Measurements from ENCODE around the gene MACC1.
"Not testable (repeated sequence)": the region's sequence is repeated elsewhere in the genome, so short reads cannot be mapped to it uniquely, and the experiment has no call there.

The MACC1 gene

DNA sequence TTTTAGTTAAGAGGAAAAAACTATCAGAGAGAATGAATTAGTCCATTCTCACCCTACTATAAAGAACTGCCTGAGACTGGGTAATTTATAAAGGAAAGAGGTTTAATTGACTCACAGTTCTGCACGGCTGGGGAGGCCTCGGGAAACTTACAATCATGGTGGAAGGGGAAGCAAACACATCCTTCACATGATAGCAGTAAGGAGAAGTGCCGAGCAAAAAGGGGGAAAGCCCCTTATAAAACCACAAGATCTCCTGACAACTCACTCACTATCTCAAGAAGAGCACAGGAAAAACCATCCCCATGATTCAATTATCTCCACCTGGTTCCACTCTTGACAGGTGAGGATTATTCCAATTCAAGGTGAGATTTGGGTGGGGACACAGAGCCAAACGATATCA is 29.3 kb downstream of the MACC1 start:
- H3K14ac ChIP-seq (ENCODE audit: low read length); H2BK12ac ChIP-seq (ENCODE audit: low read length); DNase-seq; H3K18ac ChIP-seq (ENCODE audit: low read length); H2BK120ac ChIP-seq (ENCODE audit: insufficient read depth, low read length, poor library complexity); H3K27me3 ChIP-seq (ENCODE audit: insufficient read depth, low read length); H4K91ac ChIP-seq (ENCODE audit: low read depth, low read length); H3K36me3 ChIP-seq (ENCODE audit: control insufficient read depth in 1 of 2, insufficient read depth in 2 of 2, low read length in 2 of 2); H3K23ac ChIP-seq (ENCODE audit: low read length); H4K8ac ChIP-seq (ENCODE audit: low read depth, low read length); H3K9me3 ChIP-seq (ENCODE audit: insufficient read depth, low read depth, low read length); H3K4me1 ChIP-seq (ENCODE audit: control insufficient read depth in 1 of 2, insufficient read depth in 2 of 2, low read length in 2 of 2); H3K27ac ChIP-seq (ENCODE audit: low read depth, low read length); H3K79me1 ChIP-seq (ENCODE audit: low read length); H3K4me3 ChIP-seq (ENCODE audit: low read depth, low read length); H2AK5ac ChIP-seq (ENCODE audit: low read length); H3K4me2 ChIP-seq (ENCODE audit: low read length); H2AFZ ChIP-seq (ENCODE audit: insufficient read depth, low read length, poor library complexity); H3K79me2 ChIP-seq (ENCODE audit: control insufficient read depth, insufficient read depth, low read length, poor library complexity); H2BK5ac ChIP-seq (ENCODE audit: low read depth, low read length, poor library complexity); H4K12ac ChIP-seq (ENCODE audit: low read depth, low read length); H3K9ac ChIP-seq (ENCODE audit: low read length); H3K4ac ChIP-seq (ENCODE audit: low read depth, low read length): not testable (repeated sequence)
- no CpG with 5 or more reads among the region's 4 CpGs for WGBS (ENCODE audit: extremely low coverage, insufficient coverage, insufficient read length)

DNA sequence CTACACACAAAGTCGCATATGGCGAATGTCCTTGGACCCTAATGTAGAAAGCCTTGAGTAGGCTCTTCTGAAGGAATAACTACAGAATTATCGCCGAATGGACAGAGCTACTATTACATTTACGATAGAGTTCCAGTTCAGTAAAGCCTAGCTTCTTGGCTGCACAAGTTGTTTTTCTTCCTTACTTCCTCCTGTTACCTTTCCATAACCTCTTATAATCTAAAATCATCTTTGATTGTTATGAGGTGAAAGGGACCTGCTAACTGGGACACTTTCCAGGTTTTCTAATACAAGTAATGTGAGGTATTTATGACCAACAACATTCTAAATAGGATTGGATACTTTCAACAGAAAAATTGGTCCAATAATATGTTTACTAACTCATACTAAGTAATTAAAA is 31.2 kb downstream of the MACC1 start:
- Histone ChIP-seq H4K8ac (ENCODE audit: low read depth, low read length) (no peak overlapping the region), H2BK5ac (ENCODE audit: low read depth, low read length, poor library complexity) (no peak overlapping the region), H3K27me3 (ENCODE audit: insufficient read depth, low read length) (no peaks in the 10 kb centered on the region), H3K4ac (ENCODE audit: low read depth, low read length) (no peak overlapping the region), H4K91ac (ENCODE audit: low read depth, low read length) (no peak overlapping the region), H3K4me1 (ENCODE audit: control insufficient read depth in 1 of 2, insufficient read depth in 2 of 2, low read length in 2 of 2) (no peaks in the 10 kb centered on the region), H3K9me3 (ENCODE audit: insufficient read depth, low read depth, low read length) (no peaks in the 10 kb centered on the region), H2BK12ac (ENCODE audit: low read length) (no peak overlapping the region), H2BK120ac (ENCODE audit: insufficient read depth, low read length, poor library complexity) (no peak overlapping the region), H2AK5ac (ENCODE audit: low read length) (no peak overlapping the region), H3K4me3 (ENCODE audit: low read depth, low read length) (no peak overlapping the region), H3K36me3 (ENCODE audit: control insufficient read depth in 1 of 2, insufficient read depth in 2 of 2, low read length in 2 of 2) (no peaks in the 10 kb centered on the region), H3K23ac (ENCODE audit: low read length) (no peak overlapping the region), H2AFZ (ENCODE audit: insufficient read depth, low read length, poor library complexity) (no peak overlapping the region), H3K79me2 (ENCODE audit: control insufficient read depth, insufficient read depth, low read length, poor library complexity) (no peaks in the 10 kb centered on the region), H3K14ac (ENCODE audit: low read length) (no peak overlapping the region), H4K12ac (ENCODE audit: low read depth, low read length) (no peak overlapping the region), H3K79me1 (ENCODE audit: low read length) (no peaks in the 10 kb centered on the region), H3K18ac (ENCODE audit: low read length) (no peak overlapping the region), H3K4me2 (ENCODE audit: low read length) (no peak overlapping the region), H3K27ac (ENCODE audit: low read depth, low read length) (no peak overlapping the region), H3K9ac (ENCODE audit: low read length) (no peak overlapping the region)
- WGBS (ENCODE audit: extremely low coverage, insufficient coverage, insufficient read length) = no CpG with 5 or more reads among the region's 5 CpGs
- DNase-seq = no peak

DNA sequence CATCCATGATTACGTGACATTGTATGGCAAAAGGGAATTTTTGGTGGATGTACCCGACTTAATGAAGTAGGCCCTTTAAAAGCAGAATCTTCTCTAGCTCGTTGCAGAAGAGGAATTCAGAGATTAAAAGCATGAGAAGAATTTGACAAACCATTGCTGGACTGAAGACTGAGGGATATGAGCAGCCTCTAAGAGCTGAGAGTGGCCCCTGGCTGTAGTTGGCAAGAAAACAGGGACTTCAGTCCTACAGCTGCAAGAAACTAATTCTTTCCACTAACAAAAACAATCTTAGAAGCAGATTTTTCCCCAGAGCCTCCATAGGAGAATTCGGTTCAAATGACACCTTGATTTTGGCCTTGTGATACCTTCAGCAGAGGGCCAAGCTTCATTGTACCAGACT is 34.1 kb downstream of the MACC1 start:
- no peak overlapping the region for H4K8ac ChIP-seq (ENCODE audit: low read depth, low read length)
- H2BK12ac ChIP-seq (ENCODE audit: low read length) = no peak overlapping the region
- H3K18ac ChIP-seq (ENCODE audit: low read length) = no peak overlapping the region
- H4K91ac ChIP-seq (ENCODE audit: low read depth, low read length) = no peak overlapping the region
- H2BK120ac ChIP-seq (ENCODE audit: insufficient read depth, low read length, poor library complexity) = no peak overlapping the region
- H3K36me3 ChIP-seq (ENCODE audit: control insufficient read depth in 1 of 2, insufficient read depth in 2 of 2, low read length in 2 of 2) = no peaks in the 10 kb centered on the region
- no peaks in the 10 kb centered on the region for H3K79me1 ChIP-seq (ENCODE audit: low read length)
- H2AFZ ChIP-seq (ENCODE audit: insufficient read depth, low read length, poor library complexity) = no peak overlapping the region
- H3K4ac ChIP-seq (ENCODE audit: low read depth, low read length) = no peak overlapping the region
- no peak overlapping the region for H2BK5ac ChIP-seq (ENCODE audit: low read depth, low read length, poor library complexity)
- no peak overlapping the region for H3K4me2 ChIP-seq (ENCODE audit: low read length)
- no peaks in the 10 kb centered on the region for H3K27me3 ChIP-seq (ENCODE audit: insufficient read depth, low read length)
- no peak overlapping the region for H3K27ac ChIP-seq (ENCODE audit: low read depth, low read length)
- no peak overlapping the region for H3K4me3 ChIP-seq (ENCODE audit: low read depth, low read length)
- no peak overlapping the region for H2AK5ac ChIP-seq (ENCODE audit: low read length)
- DNase-seq = peak in 1 of 2 donors; percentile 24
- H3K4me1 ChIP-seq (ENCODE audit: control insufficient read depth in 1 of 2, insufficient read depth in 2 of 2, low read length in 2 of 2) = no peaks in the 10 kb centered on the region
- no peak overlapping the region for H3K14ac ChIP-seq (ENCODE audit: low read length)
- H3K23ac ChIP-seq (ENCODE audit: low read length) = no peak overlapping the region
- no CpG with 5 or more reads among the region's 4 CpGs for WGBS (ENCODE audit: extremely low coverage, insufficient coverage, insufficient read length)
- H3K9me3 ChIP-seq (ENCODE audit: insufficient read depth, low read depth, low read length) = no peaks in the 10 kb centered on the region
- no peak overlapping the region for H3K9ac ChIP-seq (ENCODE audit: low read length)
- H4K12ac ChIP-seq (ENCODE audit: low read depth, low read length) = no peak overlapping the region
- no peaks in the 10 kb centered on the region for H3K79me2 ChIP-seq (ENCODE audit: control insufficient read depth, insufficient read depth, low read length, poor library complexity)

DNA sequence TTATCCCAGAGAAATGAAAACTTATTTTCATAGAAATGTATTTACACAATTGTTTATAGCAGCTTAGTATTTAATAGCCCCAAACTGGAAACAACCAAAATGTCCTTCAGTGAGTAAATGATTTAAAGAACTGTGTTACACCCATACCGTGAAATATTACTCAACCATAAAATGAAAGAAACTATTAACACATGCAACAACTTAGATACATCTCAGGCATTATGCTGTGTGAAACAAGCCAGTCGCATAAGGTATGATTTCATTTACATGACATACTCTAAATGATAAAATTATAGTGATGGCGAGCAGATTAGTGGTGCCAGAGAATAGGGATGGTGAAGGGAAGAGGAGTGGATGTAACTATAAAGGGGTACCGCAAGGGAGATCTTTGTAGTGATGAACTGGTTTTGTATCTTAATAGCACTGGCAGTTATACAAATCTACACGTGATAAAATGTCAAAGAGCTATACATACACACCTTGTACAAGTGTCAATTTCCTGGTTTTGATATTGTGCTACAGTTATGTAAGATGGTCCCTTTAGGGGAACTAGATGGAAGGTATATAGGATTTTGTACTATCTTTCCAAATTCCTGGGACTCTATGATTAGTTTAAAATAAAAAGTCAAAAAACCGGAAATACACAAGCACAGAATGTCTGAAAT is 40.5 kb downstream of the MACC1 start:
- H4K12ac ChIP-seq (ENCODE audit: low read depth, low read length) = no peak overlapping the region
- no peak overlapping the region for H2BK120ac ChIP-seq (ENCODE audit: insufficient read depth, low read length, poor library complexity)
- H3K18ac ChIP-seq (ENCODE audit: low read length) = no peak overlapping the region
- no peak overlapping the region for H3K27ac ChIP-seq (ENCODE audit: low read depth, low read length)
- H3K4ac ChIP-seq (ENCODE audit: low read depth, low read length) = no peak overlapping the region
- no peaks in the 10 kb centered on the region for H3K79me2 ChIP-seq (ENCODE audit: control insufficient read depth, insufficient read depth, low read length, poor library complexity)
- no peak overlapping the region for H3K23ac ChIP-seq (ENCODE audit: low read length)
- H4K8ac ChIP-seq (ENCODE audit: low read depth, low read length) = no peak overlapping the region
- no peak overlapping the region for H3K9ac ChIP-seq (ENCODE audit: low read length)
- H2BK5ac ChIP-seq (ENCODE audit: low read depth, low read length, poor library complexity) = no peak overlapping the region
- no peaks in the 10 kb centered on the region for H3K4me1 ChIP-seq (ENCODE audit: control insufficient read depth in 1 of 2, insufficient read depth in 2 of 2, low read length in 2 of 2)
- H2AK5ac ChIP-seq (ENCODE audit: low read length) = no peak overlapping the region
- no peaks in the 10 kb centered on the region for H3K9me3 ChIP-seq (ENCODE audit: insufficient read depth, low read depth, low read length)
- H3K79me1 ChIP-seq (ENCODE audit: low read length) = no peaks in the 10 kb centered on the region
- H4K91ac ChIP-seq (ENCODE audit: low read depth, low read length) = no peak overlapping the region
- no peak overlapping the region for H2BK12ac ChIP-seq (ENCODE audit: low read length)
- no peak overlapping the region for H3K14ac ChIP-seq (ENCODE audit: low read length)
- H2AFZ ChIP-seq (ENCODE audit: insufficient read depth, low read length, poor library complexity) = no peak overlapping the region
- H3K36me3 ChIP-seq (ENCODE audit: control insufficient read depth in 1 of 2, insufficient read depth in 2 of 2, low read length in 2 of 2) = no peaks in the 10 kb centered on the region
- no peak overlapping the region for H3K4me2 ChIP-seq (ENCODE audit: low read length)
- no CpG with 5 or more reads among the region's 6 CpGs for WGBS (ENCODE audit: extremely low coverage, insufficient coverage, insufficient read length)
- H3K27me3 ChIP-seq (ENCODE audit: insufficient read depth, low read length) = no peaks in the 10 kb centered on the region
- no peak for DNase-seq
- no peak overlapping the region for H3K4me3 ChIP-seq (ENCODE audit: low read depth, low read length)
